Kidney capillary endothelial cell (primary cell): Measurements from ENCODE around the gene BLOC1S4.

Experiments
- DNase-seq: peaks from one replicate; pipeline ENCODE4 v3.0.0-alpha.2; 2018; ENCODE audit warnings: low spot score

The BLOC1S4 gene

GRCh38 chr4:6692379-6692778, 23.6 kb upstream of the BLOC1S4 start:
- DNase-seq = no peak

- DNase-seq = no peak
These were observed 23.2 kb upstream of the BLOC1S4 start for GRCh38 chr4:6692806-6693205.

DNA sequence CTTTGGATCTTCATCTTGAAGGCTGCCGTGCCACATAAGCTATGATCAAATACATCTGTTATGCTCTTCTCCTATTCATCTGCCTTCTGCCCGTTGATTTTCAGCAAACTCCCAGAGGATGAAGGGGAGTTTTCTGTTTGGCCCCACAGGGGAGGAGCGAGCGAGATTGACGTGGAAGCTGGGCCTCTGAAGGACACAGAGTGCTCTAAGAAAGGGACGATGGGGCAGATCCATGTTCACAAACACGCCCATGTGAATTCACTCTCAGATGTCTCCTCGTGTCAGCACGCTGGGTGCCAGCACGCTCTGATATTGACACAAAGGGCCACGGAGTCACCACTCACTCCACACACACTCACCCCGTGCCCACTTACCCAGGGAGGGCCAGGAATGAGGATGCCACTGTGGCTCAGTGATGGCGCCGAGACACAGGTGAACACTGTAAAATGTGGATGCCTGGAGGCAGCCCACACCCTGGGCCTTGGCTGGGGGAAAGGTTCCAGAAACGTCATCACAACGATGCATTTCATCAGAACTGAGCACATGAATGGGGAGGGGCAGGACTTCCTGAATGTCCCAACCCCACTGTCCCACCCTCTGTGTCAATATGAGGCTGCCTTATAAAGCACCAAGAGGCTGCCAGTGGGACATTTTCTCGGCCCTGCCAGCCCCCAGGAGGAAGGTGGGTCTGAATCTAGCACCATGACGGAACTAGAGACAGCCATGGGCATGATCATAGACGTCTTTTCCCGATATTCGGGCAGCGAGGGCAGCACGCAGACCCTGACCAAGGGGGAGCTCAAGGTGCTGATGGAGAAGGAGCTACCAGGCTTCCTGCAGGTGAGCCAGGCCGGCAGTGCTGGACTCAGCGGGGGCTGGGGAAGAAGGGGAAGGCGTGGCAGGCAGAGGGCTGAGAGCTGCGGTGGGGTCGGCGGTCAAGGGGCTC, 22.5 kb upstream of the BLOC1S4 start, which contains the start of gene S100P:
S100P (plus strand) TSS at position 648 of the 946 bp plus-strand sequence; CDS start at position 703, 55 bp downstream.
- no peak for DNase-seq

DNA sequence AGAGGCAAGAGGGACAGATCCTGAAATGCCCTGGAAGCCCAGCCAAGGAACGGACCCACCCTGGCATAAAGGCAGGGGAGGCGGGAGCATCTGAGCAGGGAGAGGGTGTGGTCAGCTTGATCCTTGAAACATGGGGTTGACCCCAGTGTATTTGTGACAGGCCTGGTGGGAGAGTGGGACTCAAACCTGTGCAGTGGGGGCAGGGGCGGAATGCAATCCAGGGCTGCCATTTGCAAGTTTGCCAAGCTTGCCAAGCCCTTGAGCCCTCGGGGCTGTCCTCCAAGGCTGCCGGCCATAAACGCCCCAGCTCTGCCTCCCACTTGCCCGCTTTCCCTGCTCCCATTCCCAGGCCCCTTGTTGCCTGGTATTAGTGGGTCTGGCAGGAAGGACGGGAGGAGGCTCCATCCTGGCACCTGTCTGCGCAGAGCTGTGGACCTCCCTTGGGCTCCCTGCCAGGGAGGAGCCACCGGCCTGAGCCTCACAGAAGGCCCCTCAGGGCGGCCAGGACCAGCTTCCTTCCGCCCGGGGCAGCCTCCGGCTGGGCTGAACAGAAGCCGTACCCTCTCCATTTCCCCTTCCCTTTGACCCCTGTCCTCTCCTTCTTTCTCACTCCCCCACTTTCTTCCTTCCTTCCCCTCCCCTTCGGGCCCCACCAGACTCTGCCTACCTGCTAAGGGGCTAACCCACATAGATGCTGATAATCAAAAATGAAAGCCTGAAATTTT, 21.6 kb upstream of the BLOC1S4 start:
- no peak for DNase-seq

DNA sequence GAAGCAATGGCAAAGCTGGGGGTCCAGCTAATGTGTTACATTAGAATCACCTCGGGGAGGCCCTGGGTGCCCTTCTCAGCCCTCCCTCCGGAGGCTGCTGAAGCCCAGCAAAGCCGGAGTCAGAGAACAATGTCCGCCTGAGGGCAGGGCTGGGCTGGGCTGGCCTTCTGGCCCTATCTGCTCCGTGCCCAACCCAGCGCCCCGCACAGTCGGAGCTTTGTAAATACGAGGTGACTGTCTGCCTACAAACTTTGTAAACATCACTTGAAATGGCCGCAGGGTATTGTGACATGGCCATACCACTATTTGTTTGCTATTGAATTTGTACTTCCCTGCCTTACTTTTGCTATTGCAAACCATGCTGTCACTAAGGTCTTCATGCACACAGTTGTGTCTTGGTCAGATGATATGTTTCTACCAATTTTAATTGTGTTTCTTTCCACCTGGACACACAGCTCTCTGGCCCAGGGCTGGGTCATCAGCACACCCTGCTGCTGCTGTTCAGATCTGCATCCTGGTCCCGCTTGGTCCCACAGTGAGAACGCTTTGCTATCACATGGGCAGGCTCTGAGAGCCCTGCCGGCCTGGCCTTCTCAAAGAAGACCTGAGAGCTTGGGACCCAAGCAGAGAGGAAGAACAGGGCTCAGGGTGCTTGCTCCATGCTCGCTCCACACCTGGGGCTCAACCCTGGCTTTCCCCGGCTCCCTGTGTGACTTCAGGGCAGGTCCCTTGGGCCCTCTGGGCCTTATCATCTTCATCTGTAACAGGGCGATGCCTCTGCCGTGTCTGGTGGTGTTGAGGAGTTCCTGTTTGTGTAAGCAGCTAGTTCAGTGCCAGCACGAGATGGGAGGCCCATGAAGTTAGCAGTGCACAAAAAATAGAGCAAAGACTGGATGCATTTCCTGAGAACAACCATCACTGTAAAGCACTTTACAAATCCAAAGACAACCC, 20.0 kb upstream of the BLOC1S4 start:
- DNase-seq = no peak

GRCh38 chr4:6696611-6697010, 19.4 kb upstream of the BLOC1S4 start:
- DNase-seq = no peak

DNA sequence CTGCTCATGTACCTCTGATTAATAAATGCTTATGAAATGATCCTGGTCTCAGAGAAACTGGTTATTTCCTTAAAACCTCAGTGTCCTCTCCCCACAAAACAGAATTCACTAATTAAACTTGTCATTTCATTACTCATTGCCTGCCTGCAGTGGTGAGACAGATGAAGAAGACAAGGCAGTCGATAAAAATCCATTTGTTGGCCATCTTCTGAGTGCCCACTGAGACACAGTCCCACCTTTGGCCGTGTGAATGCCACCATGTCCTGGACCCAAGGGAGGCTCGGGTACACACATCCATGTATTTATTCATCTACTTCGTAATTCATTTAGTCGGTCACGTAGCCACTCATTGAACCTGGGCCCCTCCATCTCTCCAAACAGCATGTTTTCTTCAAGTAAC, 18.8 kb upstream of the BLOC1S4 start:
- DNase-seq = no peak

- DNase-seq = no peak
These were observed 16.6 kb upstream of the BLOC1S4 start for GRCh38 chr4:6699388-6699787.

- no peak for DNase-seq
These were observed 16.1 kb upstream of the BLOC1S4 start for GRCh38 chr4:6699903-6700302.

DNA sequence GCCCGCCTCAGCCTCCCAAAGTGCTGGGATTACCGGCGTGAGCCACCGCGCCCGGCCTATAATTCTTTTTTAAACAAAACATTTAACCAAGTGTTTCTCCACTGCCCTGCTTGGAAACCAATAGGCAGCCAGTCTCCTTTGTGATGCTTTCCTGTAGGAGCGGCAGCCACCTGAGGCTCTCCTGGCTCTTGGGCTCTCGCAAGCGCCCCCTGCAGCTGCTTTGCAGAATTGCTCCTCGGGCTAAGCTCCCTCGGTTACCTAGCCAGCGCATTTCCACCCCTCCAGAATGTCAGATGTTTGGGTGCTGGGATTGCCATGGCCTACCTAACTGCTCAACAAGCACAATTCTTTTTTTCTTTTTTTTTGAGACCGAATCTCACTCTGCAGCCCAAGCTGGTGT, 14.6 kb upstream of the BLOC1S4 start:
- DNase-seq = no peak

GRCh38 chr4:6702761-6703160, 13.2 kb upstream of the BLOC1S4 start:
- DNase-seq = no peak

- DNase-seq = no peak
These were observed 12.2 kb upstream of the BLOC1S4 start for GRCh38 chr4:6703786-6704185.

- no peak for DNase-seq
These were observed 10.3 kb upstream of the BLOC1S4 start for GRCh38 chr4:6705646-6706045.

DNA sequence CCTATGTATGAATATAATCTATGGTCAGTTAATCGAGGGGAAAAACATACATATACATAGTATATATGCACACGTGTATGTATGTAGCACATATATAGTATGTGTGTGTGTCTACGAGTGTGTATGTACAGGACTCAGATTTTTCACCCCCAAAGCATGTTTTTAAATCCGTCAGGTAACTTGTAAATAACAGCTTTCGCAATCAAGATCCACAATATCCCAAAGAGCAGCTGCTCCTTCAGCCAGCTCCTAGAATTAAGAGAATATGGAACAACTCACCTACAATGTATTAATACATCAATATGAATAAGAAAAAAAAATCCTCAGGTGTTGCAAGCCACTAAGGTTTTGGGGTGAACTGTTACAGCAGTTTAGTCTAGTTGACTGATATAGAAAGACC, 9.8 kb upstream of the BLOC1S4 start:
- no peak for DNase-seq

GRCh38 chr4:6709230-6710114, 6.5 kb upstream of the BLOC1S4 start, which contains the start of gene MRFAP1L1:
Gene MRFAP1L1, minus strand, starts transcription at chr4:6709865. Its CDS starts 236 bp downstream, at chr4:6709629.
- DNase-seq = peak; percentile 91

DNA sequence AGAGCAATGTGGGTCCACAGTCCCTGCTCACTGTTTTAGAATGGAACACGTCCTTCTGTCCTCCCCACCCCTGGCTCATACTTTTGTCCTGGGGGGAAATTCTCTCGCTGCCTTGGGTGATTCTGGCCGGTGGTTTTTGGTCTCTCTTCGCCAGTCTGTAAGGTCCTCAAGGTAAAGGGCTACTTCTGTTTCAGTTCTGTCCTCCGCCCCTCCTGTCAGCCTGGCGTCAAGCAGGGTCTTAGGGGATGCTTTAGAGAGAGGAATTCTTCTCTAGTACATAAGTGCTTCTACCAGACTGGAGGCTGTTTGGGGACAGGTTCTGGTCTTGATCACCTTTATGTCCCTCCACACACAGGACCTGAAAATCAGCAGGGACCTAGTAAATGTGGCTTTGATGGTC, 5.7 kb upstream of the BLOC1S4 start:
- DNase-seq = no peak

DNA sequence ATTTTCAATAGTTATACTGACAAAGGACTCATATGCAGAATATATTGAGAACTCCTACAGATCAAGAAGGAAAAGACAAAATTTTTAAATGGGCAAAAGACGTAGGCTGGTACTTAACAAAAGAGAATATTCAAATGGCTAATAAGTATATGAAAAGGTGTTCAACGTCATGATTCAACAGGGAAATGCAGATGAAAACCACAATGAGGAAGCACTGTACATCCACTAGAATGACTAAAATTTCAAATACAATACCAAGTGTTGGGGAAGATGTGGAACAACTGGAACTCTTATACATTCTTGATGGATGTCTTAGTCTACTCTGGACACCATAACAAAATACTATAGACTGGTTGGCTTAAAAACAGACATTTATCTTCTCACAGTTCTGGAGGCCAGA, 5.0 kb upstream of the BLOC1S4 start:
- DNase-seq = no peak

GRCh38 chr4:6714954-6715353, 1.0 kb upstream of the BLOC1S4 start:
- no peak for DNase-seq

DNA sequence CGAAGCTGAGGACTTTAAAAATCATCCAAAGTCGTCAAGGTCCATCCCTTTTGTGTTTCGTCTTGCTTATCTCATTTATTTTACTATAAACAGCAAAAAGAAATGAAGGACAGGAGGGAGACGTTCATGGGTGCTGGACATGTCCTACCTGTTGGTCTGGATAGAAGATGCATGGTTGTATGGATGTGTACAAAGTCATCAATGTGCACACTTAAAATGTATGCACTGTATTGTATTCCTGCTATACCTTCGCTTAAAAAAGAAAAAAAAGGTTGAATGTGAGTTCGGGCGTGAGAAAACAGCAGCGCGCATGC, 313 bp upstream of the BLOC1S4 start:
- no peak for DNase-seq

DNA sequence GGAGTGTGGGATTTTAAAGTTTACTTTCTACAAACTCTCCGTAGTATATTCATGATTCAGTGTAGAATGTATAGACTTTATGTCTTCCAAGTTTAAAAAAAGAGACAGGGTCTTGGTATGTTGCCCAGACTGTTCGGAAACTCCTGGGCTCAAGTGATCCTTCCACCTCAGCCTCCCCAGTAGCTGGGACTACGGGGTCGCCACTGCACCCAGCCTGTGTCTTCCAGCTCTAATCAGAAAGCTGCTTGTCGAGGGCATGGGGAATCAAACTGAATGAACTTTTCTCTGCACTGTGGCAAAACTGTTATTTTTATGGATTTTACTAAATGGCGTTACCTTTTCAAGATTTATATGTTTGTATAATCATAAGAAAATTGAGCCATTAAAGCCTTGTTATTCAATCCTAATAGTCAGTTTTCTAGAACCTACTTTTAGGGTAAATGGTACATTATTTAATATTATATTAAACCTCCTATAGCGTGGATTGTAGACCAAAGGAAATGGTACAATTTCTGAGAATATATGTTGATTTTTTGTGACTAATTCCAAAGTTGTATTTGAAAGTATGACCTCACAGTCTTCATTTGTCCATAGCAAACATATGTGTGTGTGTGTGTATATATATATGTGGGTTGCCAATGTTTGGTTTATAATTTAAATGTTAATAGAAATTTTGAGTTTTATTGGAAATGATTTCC, 1.1 kb downstream of the BLOC1S4 start:
- DNase-seq = peak; percentile 40
